ENCODE results near the gene UGT2B7. TPM values are rescaled to one million over a fixed set of nuclear protein-coding genes. Genes with fewer than 3 reads are reported as not detected.

The UGT2B7 gene
- total and polyA plus RNA-seq, 2 of the 13 experiments (the other 11 are each of a cell fraction or from before 2014, with no cell fraction given): 26.8 to 41.8 TPM

- POLR2A ChIA-PET: no interaction called here
- Histone ChIP-seq H3K4me2 (ENCODE audit: low read depth, low read length) (no peak overlapping the region), H3K4me1 (ENCODE audit: insufficient read depth, low read length) (peaks cover 14% of the 10 kb centered on the region; the same call in 1 of the 2 replicates), H3K9me3 (ENCODE audit: low read length) (no peaks in the 10 kb centered on the region), H3K27me3 (ENCODE audit: control insufficient read depth in 1 of 2, insufficient read depth in 2 of 2, low read length in 2 of 2) (no peaks in the 10 kb centered on the region), H2AFZ (ENCODE audit: low read length) (no peak overlapping the region), H3K9ac (ENCODE audit: insufficient read depth, low read depth, low read length) (no peak overlapping the region), H3K36me3 (replicated peaks in 1 of 2; ENCODE audit: control insufficient read depth in 1 of 2, insufficient read depth in 2 of 2, low read length in 2 of 2) (no peaks in the 10 kb centered on the region), H4K20me1 (ENCODE audit: insufficient read depth, low read length) (no peaks in the 10 kb centered on the region), H3K79me2 (ENCODE audit: insufficient read depth, low read length) (no peaks in the 10 kb centered on the region), H3K4me3 (replicated peaks in 1 of 3; ENCODE audit: insufficient read depth in 1 of 3, low read depth in 2 of 3, low read length in 3 of 3) (no peak overlapping the region), H3K27ac (ENCODE audit: extremely low read length, insufficient read depth, low read length) (no peak overlapping the region)
- in situ Hi-C loops (cut with HindIII; ENCODE audit: extremely low pct_ligation_motif_present, low pct_unique_long_range_greater_than_20kb): no loop called here
- 64% methylated on average over 3 of the region's 3 CpGs for WGBS (ENCODE audit: low lambda C conversion rate)
- no peak for DNase-seq (ENCODE audit: low spot score)
- CTCF ChIA-PET (ENCODE audit: low intra/inter-chr PET ratio, low total read pairs): no interaction called here
- TF ChIP-seq ZNF451 (CRISPR knock-in tag; IDR thresholded peaks at IDR 0.05) (no peak), ASH2L (IDR thresholded peaks at IDR 0.05; ENCODE audit: insufficient read length, low read depth, low read length) (no peak), ETV5 (CRISPR knock-in tag; IDR thresholded peaks at IDR 0.05; ENCODE audit: borderline replicate concordance) (no peak), ZNF563 (CRISPR knock-in tag; IDR thresholded peaks at IDR 0.05) (no peak), ZMYM3 (CRISPR knock-in tag; IDR thresholded peaks at IDR 0.05) (no peak), ATF3 (CRISPR knock-in tag; IDR thresholded peaks at IDR 0.05) (no peak), CEBPZ (IDR thresholded peaks at IDR 0.05; ENCODE audit: low read length) (no peak), EEA1 (CRISPR knock-in tag; IDR thresholded peaks at IDR 0.05; ENCODE audit: borderline replicate concordance) (no peak), ZNF253 (CRISPR knock-in tag; IDR thresholded peaks at IDR 0.05; ENCODE audit: borderline replicate concordance) (no peak), ZNF260 (CRISPR knock-in tag; IDR thresholded peaks at IDR 0.05; ENCODE audit: borderline replicate concordance, low read depth) (no peak), SATB2 (CRISPR knock-in tag; IDR thresholded peaks at IDR 0.05) (no peak), ZHX2 (IDR thresholded peaks at IDR 0.05; ENCODE audit: low read depth) (no peak), ZHX2 (CRISPR knock-in tag; IDR thresholded peaks at IDR 0.05; ENCODE audit: borderline replicate concordance) (no peak)
- FAIRE-seq: no peak
- no peak for ATAC-seq
- BruUV-seq (replicated peaks): no TSS peak
- intact Hi-C loops (cut with micrococcal nuclease; ENCODE audit: unreplicated experiment): no loop called here
Observed at GRCh38 chr4:69122476-69122875, 26.2 kb downstream of the UGT2B7 start.
